Measurements from ENCODE around the gene ADISSP. TPM values are rescaled to one million over a fixed set of nuclear protein-coding genes. Genes with fewer than 3 reads are reported as not detected.

The ADISSP gene
- total RNA-seq, 1 donor from 2014 or later = 10.2 TPM

- no peak overlapping the region for H3K4me3 ChIP-seq
- no peaks in the 10 kb centered on the region for H3K9me3 ChIP-seq (replicated peaks)
- TF ChIP-seq, protein P1, sequence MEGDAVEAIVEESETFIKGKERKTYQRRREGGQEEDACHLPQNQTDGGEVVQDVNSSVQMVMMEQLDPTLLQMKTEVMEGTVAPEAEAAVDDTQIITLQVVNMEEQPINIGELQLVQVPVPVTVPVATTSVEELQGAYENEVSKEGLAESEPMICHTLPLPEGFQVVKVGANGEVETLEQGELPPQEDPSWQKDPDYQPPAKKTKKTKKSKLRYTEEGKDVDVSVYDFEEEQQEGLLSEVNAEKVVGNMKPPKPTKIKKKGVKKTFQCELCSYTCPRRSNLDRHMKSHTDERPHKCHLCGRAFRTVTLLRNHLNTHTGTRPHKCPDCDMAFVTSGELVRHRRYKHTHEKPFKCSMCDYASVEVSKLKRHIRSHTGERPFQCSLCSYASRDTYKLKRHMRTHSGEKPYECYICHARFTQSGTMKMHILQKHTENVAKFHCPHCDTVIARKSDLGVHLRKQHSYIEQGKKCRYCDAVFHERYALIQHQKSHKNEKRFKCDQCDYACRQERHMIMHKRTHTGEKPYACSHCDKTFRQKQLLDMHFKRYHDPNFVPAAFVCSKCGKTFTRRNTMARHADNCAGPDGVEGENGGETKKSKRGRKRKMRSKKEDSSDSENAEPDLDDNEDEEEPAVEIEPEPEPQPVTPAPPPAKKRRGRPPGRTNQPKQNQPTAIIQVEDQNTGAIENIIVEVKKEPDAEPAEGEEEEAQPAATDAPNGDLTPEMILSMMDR (IDR thresholded peaks at IDR 0.05; ENCODE audit: borderline replicate concordance) = no peak
- H3K4me1 ChIP-seq = peaks cover 8% of the 10 kb centered on the region
- intact Hi-C loops (cut with micrococcal nuclease) = no loop called here
- H3K27ac ChIP-seq (replicated peaks) = no peak overlapping the region
- no peaks in the 10 kb centered on the region for H3K36me3 ChIP-seq
- H3K27me3 ChIP-seq (ENCODE audit: low read depth) = peaks cover 20% of the 10 kb centered on the region
- DNase-seq = no peak
Observed at GRCh38 chr20:3721912-3722311, 45.6 kb downstream of the ADISSP start.

- DNase-seq = no peak
- intact Hi-C loops (cut with micrococcal nuclease) = no loop called here
- H3K36me3 ChIP-seq = no peaks in the 10 kb centered on the region
- peaks cover 8% of the 10 kb centered on the region for H3K27me3 ChIP-seq (ENCODE audit: low read depth)
- TF ChIP-seq, protein P1 (IDR thresholded peaks at IDR 0.05; ENCODE audit: borderline replicate concordance) = no peak
- H3K4me3 ChIP-seq = no peak overlapping the region
- H3K9me3 ChIP-seq (replicated peaks) = no peaks in the 10 kb centered on the region
- H3K4me1 ChIP-seq = peaks cover 1% of the 10 kb centered on the region
- H3K27ac ChIP-seq (replicated peaks) = no peak overlapping the region
Observed at GRCh38 chr20:3720626-3721025, 46.9 kb downstream of the ADISSP start.

DNA sequence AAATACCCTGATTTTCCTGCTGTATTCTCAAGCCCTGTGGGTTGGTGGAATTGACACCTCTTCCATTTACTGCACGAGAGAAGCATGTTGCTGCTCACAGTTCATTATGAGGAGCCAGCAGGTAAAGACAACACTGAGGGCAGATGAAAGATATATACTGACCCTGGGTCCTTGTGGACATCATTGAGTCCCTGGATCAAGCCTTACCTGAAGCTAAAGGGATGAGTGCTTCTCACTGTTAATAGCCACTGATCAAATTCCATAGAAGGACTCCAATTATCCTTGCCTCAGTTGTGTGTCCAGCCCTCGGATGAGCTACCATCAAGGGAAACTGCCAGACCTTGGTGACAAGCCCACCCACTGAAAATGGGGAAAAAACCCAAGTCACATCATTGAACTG lies 47.5 kb downstream of the ADISSP start:
- intact Hi-C loops (cut with micrococcal nuclease) = no loop called here
- H3K36me3 ChIP-seq = no peaks in the 10 kb centered on the region
- no peak overlapping the region for H3K27ac ChIP-seq (replicated peaks)
- H3K4me1 ChIP-seq = no peaks in the 10 kb centered on the region
- TF ChIP-seq, protein P1 (IDR thresholded peaks at IDR 0.05; ENCODE audit: borderline replicate concordance) = no peak
- H3K4me3 ChIP-seq = no peak overlapping the region
- H3K27me3 ChIP-seq (ENCODE audit: low read depth) = peaks cover 3% of the 10 kb centered on the region
- no peak for DNase-seq
- no peaks in the 10 kb centered on the region for H3K9me3 ChIP-seq (replicated peaks)

DNA sequence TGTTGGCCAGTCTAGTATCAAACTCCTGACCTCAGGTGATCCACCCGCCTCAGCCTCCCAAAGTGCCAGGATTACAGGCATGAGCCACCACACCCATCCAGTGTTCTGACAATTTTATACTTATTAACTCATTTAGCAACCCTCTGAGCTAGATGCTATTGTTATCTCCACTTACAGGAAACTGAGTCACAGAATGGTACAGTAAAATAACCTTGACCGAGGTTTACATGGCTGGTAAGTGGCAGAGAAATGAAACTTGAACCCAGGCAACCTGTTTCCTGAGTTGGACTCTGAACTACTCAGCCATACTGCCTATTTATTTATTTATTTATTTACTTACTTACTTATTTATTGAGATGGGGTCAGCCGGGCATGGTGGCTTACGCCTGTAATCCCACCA lies 48.5 kb downstream of the ADISSP start:
- H3K27me3 ChIP-seq (ENCODE audit: low read depth) = peaks cover 3% of the 10 kb centered on the region
- no peak overlapping the region for H3K4me3 ChIP-seq
- TF ChIP-seq, protein P1 (IDR thresholded peaks at IDR 0.05; ENCODE audit: borderline replicate concordance) = no peak
- DNase-seq = no peak
- no peaks in the 10 kb centered on the region for H3K9me3 ChIP-seq (replicated peaks)
- H3K4me1 ChIP-seq = no peaks in the 10 kb centered on the region
- H3K27ac ChIP-seq (replicated peaks) = no peak overlapping the region
- intact Hi-C loops (cut with micrococcal nuclease) = no loop called here
- no peaks in the 10 kb centered on the region for H3K36me3 ChIP-seq

DNA sequence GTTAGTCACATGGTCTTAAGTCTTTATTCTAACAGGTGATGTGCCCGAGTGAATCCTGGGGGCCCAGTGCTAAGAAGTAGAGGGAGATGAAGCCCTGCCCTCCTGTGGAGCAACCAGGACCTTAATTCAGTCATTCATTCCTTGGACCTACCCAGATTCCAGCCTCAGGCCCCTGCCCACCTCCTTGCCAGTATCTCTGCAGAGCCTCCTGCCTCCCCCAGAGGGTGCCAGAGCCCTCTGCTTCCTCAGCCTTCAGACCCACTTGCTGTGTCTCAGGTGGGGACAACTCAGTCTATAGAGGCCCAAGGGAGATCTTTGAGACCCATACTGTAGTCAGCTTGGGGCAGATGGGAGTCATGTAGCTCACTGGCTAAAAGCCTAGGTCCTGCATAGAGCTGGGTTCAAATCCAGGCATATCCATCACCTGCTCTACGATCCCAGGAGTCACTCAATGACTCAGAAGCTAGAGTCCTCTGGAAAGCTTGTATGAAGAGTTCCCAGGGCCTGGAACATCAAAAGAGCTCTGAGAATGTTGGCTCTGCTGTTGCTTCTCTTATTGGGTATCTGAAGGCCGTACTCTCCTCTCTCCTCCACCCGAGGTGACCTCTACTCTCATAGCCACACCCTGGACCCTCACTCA lies 51.2 kb downstream of the ADISSP start:
- TF ChIP-seq, protein P1 (IDR thresholded peaks at IDR 0.05; ENCODE audit: borderline replicate concordance) = peak; percentile 87
- Histone ChIP-seq H3K4me3 (no peak overlapping the region), H3K27me3 (ENCODE audit: low read depth) (peaks cover 3% of the 10 kb centered on the region), H3K36me3 (no peaks in the 10 kb centered on the region), H3K27ac (replicated peaks) (no peak overlapping the region), H3K4me1 (no peaks in the 10 kb centered on the region), H3K9me3 (replicated peaks) (no peaks in the 10 kb centered on the region)
- intact Hi-C loops (cut with micrococcal nuclease) = no loop called here
- no peak for DNase-seq
